NCI-H774 (cell line): ENCODE measurements around the gene COPB2.

Experiments
- DNase-seq: peaks from one replicate; lab custom pipeline; 2025; lab: John Stamatoyannopoulos, UW

COPB2 gene

DNA sequence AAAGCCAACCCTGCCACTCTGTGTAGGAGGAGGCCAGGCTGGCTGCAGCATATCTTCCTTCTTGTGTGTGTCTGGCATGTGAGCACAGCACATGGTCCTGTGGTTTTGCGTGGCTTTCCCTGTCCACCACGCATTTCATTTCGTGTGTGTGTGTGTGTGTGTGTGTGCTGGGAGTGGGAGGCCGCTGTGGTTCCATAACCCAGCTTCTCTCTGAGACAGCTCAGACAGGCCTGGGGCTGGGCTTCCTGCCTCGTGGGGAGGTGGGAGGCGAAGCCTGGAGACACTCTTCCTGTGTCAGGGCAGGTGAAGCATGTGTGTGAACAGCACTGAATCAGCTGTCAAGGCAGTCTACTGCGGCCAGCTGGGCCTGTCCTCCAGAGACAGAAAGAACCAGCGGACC, 61.6 kb downstream of the COPB2 start:
- no peak for DNase-seq

- no peak for DNase-seq
Measured at GRCh38 chr3:139327231-139327630, 62.2 kb downstream of the COPB2 start.

DNA sequence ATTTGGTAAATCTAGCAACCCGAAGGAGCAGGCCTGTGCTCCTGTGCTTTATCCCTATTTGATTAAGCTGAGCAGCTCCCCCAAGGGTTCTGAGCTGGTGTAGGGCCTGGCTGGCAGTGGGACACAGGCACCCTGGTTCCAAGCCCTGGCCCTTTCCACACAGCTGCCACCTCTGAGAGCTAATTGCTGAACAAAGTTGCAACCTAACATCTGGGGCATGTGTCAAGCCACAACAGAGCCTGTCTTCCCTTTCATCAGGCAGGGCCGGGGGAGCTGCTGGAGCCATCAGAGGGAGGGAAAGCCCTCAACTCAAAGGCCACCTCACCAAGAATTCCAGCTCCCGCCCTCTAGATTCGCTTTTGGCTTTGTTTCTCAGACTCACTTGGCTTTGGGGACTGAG, 62.7 kb downstream of the COPB2 start:
- no peak for DNase-seq

- no peak for DNase-seq
Measured at GRCh38 chr3:139326131-139326530, 63.3 kb downstream of the COPB2 start.

DNA sequence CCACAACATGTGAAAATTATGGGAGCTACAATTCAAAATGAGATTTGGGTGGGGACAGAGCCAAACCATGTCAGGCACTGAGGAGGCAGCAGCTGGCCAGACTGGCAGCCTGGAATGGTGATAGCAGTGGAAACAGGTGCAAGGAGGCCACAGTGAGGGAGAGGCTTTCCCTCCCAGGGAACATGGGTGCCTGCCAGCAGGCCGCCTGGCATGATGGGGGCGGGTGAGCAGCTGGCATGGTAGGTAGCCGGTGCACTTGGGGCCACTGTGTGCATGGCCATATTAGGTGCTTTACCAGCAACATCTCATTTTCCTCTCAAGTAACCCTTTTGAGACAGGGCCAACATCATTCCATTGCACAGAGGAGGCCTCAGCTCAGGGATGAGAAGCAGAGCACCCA, 63.9 kb downstream of the COPB2 start:
- DNase-seq, result no peak

DNA sequence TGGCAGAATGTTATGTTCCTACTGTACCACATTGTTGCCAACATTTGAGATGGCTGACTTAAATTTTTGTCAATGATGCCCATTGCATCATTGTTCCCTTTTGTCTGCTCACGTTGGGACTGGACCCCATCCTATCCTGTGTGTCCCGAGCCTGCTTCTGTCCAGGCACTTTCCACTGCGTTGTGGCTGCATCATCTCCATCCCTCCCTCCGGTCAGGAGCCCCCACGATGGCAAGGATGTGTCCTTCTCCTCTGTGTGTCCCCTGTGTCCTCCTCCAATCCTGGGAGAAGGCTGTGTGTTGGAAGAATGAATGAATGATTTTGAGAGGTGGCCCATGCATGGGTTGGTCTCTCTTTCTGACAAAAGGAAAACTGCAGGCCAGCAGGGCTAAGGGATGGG, 65.0 kb downstream of the COPB2 start:
- DNase-seq, result no peak

GRCh38 chr3:139323146-139323545, 66.3 kb downstream of the COPB2 start:
- no peak for DNase-seq

DNA sequence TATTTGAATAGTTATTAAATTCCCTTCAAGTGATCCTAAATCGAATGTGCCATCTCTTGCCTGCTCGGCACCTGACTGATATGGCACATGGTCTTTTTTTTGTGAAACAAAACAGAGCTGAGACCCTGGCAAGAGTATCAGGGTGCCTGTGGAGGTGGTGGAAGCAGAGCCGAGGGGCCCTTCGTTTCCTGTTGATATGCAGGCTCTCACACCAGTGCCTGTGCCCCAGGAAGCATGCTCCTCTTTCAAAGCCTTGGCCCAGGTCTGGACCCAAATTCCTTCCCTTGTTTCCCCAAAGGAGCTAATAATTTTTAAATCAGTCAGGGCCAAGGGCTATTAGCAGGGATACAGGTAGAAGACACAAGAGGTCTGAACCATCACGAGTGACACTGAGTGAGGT, 67.1 kb downstream of the COPB2 start:
- no peak for DNase-seq

DNA sequence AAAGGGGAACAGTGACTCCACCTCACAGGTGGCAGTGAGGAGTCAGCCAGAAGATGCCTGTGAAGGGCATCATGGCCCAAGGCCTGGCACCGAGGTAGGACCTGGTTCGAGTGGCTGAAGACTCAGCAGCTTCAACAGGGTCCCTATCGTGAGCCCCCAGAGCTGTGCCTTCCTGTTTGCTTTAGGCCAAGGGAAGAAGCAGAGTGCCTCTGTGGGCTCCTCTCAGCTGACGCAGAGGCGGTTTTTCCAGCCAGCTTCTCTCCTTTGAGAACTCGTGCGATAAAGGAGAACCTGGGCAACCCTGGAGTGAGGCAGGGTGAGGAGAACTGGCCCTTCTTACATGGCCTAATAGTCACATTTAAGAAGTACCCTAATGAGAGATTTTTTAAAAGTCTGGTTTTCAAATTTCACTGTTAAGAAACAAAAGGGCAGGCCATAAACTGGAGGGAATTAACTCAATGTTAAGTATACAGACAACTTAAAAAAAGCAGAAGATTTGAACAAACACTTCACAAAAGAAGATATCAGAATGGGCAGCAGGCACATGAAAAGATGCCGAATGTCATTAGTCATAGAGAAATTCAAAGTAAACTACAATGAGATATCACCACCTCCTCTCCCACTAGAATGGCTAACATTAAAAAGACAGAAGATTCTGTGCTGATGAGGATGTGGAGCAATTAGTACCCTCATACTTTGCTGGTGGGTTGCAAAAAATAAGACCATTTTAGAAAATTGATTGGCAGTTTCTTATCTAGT, 68.7 kb downstream of the COPB2 start:
- DNase-seq, result no peak

DNA sequence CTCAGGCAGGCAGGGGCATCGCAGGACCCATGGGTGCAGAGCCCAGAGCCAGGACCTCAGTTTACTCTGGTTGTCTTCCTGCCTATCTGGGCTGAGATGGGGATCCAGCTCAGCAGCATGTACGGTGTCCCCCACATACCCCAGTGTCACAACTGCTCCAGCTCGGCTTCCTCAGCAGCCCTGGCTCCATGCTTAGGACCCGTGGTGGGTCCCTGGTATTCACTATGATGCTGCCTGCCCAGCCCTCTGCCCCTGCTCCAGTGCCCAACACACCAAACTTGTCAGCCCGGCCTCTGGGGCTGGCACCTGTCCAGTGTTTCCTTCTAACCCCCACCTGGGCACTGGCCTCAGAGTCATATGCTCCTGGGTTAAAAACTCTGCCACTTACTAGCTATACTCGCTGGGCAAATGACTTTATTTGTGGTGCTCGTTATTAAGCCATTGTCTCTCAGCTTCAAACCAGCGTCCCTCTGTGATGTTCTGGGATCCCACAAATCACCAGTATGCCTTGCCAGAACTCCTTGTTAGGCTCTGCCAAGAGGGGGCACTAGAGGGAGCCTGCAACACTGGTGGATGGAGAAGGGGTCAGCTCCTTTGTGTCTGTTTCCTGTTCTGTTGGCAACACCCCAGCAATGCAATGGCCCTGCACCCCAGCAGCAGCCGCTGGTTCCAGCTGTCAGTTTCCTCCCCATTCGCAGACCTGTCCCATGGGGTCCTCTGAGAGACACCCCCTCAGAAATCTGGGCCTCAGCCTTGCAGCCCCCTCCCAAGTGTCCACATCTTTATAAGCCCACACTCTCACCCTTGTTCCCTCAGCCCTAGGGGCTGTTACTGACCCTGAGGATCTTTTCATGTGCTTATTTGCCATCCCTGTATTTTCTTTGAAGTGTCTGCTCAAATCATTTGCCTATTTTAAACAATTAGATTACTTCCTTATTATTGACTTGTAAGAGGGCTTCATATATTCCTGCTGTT, 69.7 kb downstream of the COPB2 start:
- no peak for DNase-seq

DNA sequence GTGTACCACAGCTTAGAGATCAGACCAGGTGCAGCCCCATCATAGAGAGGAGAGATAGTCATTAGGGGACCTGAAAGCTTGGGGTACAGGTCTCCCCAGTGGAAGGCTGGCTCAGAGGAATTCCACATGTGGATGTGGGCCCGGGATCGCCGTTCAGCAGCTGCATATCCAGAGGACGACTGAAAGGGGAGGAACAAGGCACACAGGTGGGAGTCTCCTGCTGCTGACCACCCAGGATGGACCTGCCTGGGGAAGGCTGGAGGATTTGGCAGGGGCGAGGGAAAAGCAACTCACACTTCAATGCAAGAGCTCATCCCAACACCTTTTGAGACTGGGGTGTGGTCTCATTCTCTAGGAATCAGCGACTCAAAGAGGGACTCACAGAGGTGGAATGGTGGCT, 70.6 kb downstream of the COPB2 start:
- no peak for DNase-seq

GRCh38 chr3:139318431-139318816, 71.0 kb downstream of the COPB2 start:
- no peak for DNase-seq

DNA sequence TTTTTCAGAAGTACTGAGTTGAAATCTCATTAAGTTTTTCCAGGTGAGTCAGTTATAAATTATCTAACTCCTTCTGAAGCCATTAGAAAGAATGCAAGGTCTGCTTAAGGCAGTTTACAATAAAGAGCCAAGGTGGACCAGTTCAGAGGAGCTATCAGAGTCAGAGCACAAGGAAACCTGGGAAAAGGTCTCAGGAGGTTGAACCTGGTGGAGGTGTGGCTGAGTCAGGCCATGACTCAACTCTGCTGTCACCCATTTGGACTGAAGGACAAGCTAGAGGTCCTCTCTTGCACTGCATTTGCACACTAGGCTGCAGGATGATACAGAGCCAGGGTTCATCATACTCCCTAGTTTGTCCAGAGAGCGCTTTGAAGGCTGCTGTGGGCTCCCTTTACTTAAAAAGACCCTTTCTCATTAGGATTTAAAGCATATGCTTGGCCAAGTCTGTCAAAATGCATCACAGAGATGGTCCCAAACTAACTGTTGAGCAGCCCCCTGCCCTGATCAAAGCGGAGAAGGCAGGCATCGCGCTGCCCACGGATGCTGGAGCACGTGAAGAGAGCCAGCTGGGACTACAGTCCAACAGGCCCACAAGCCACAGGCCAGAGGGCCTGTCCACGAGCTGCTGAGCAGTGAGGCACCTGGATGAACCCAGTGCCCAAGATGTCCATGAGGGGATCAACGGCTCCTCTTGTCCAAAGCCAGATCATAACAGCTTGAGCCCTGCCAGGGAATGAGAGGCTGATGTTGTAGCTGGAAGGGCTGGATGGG, 71.6 kb downstream of the COPB2 start:
- no peak for DNase-seq

GRCh38 chr3:139317215-139317614, 72.2 kb downstream of the COPB2 start:
- DNase-seq, result no peak

GRCh38 chr3:139313921-139314320, 75.5 kb downstream of the COPB2 start:
- no peak for DNase-seq

GRCh38 chr3:139312959-139313358, 76.5 kb downstream of the COPB2 start:
- DNase-seq, result no peak

GRCh38 chr3:139312416-139312815, 77.0 kb downstream of the COPB2 start:
- no peak for DNase-seq

DNA sequence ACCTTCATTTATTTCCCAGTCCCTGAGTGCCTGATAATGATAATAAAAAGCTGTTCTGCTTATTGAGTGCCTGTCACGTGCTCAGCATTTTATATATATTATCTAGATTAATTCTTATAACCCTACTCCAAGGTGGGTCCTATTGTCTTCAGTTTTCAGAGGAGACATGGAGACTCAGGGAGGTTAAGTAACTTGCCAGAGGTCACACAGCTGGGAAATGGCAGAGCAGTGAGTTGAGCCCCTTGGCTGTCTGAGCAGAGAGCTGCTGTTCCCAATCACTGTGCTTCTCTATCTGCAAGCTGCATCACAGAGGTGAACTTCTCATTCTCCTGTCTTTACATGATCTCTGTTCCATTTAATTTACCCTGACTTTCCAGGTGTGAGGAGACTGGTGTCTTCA, 77.9 kb downstream of the COPB2 start:
- DNase-seq, result no peak

DNA sequence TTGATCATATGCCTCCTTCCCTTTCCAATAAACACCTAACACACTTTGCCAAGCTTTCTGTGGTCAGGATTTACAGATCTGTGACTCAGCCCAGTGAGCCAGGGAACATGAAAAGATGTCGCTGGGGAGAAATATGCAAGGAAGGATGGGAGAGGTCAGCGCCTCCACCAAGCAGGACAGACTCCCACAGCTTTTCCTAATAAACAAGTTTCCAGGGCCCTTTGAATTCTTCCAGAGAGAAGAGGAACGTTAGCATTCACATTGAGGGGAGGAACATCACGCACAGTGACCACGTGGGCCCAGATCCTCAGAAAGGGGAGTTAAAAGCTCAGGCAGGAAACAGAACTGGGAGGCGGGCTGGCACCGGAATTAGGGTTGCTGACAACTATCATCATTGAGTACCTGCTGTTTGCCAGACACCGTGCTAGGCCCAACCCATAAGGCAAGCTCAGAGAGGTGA, 78.9 kb downstream of the COPB2 start:
- no peak for DNase-seq

GRCh38 chr3:139309880-139310279, 79.6 kb downstream of the COPB2 start:
- DNase-seq, result no peak

DNA sequence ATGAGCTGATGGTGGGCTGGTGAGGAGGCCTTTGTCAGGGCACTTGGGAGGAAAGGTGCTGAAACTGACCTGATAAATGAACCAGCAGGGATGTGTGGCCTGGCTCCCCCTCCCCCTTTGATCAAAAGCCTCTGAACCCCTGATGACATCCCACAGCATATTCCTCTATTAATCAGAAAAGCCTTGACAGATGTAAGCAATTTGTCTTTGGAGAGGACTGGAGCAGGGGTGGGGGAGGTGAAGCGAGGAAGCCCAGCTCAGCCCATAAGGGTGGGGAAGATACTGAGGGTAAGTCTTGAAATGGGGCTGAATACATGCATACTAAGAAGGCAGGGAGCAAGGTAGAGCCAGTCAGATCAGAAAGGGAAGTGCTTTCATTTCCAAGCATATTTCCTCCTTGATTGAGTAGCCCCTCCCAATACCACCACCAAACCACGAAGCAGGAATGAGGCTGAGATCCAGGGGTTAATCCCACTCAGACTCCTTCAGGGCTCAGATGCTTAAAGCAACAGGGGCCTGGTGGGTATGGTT, 80.3 kb downstream of the COPB2 start:
- no peak for DNase-seq

- no peak for DNase-seq
Measured at GRCh38 chr3:139308560-139308959, 80.9 kb downstream of the COPB2 start.
